Activated T-cell treated with anti-CD3 and anti-CD28 coated beads, Interleukin-2, amount 50 U/mL, for 4 hours (primary cell): ENCODE measurements around the gene CLCF1. TPM values are rescaled to one million over a fixed set of nuclear protein-coding genes. Genes with fewer than 3 reads are reported as not detected.

ENCODE experiments used
- ATAC-seq, 2 donors: fragments of 200-7000 bp; cut with Tn5 transposase; one replicate each; pipeline ENCODE4 v1.10.0; 2021
- DNase-seq: peaks from one replicate; pipeline ENCODE4 v3.0.0-alpha.2; 2020
- H3K27me3 Mint-ChIP-seq: one replicate; pipeline ENCODE4 v1.8.0; 2021; ENCODE audit warnings: low read depth, mixed read lengths
- H3K36me3 Mint-ChIP-seq: one replicate; pipeline ENCODE4 v1.8.0; 2022; ENCODE audit warnings: mixed read lengths; ENCODE audit not compliant: insufficient read depth
- H3K4me1 Mint-ChIP-seq: one replicate; pipeline ENCODE4 v1.8.0; 2021; ENCODE audit warnings: low read depth, mixed read lengths
- H3K4me3 Mint-ChIP-seq: one replicate; pipeline ENCODE4 v1.8.0; 2021; ENCODE audit warnings: mild to moderate bottlenecking, moderate library complexity, mixed read lengths
- H3K9me3 Mint-ChIP-seq: one replicate; pipeline ENCODE4 v1.8.0; 2021; ENCODE audit warnings: mixed read lengths
- total RNA-seq, 3 donors: library from RNA; stranded (reverse); gene quantifications; one replicate each; pipeline ENCODE4 v1.2.1, GENCODE V29; 2021

CLCF1 gene
- total RNA-seq, 3 donors from 2014 or later = 0.56 to 1.5 (median 1.4) TPM

DNA sequence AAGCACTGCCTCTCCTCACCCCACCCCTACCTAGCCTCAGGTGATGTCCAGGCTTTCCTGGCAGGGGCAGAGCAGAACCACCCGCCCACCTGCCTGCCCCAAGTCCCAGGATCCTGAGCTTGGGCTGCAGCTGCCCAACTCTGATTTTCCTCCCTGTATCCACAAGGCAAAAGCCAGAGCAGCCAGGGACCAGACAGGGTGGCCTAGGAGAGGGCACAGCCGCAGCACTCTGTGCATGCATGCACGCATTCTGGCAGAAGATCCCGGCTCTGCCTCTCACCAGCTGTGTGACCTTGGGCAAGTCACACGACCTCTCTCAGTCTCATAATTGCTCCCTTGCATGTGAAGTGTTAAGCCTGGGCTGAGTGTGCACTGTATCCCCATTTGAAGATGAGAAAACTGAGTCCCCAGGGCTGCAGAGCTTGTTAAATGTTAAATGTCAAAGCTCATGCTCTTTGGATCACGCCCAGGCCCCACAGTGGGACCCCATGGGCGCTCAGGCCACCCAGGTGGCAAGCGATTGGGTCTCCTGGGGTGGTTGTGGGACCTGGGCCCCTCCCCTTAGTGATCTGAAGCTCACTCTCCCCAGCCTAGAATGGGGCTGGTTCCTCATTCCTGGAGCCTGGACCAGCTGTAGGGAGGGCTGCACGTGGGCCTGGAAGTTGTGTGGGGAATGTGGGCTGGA lies 39.2 kb upstream of the CLCF1 start:
- Mint-ChIP-seq H3K9me3 (no peaks in the 10 kb centered on the region), H3K36me3 (no peaks in the 10 kb centered on the region), H3K4me1 (peaks cover 76% of the 10 kb centered on the region), H3K4me3 (no peak overlapping the region), H3K27me3 (no peaks in the 10 kb centered on the region)
- DNase-seq = no peak
- ATAC-seq = no peak

DNA sequence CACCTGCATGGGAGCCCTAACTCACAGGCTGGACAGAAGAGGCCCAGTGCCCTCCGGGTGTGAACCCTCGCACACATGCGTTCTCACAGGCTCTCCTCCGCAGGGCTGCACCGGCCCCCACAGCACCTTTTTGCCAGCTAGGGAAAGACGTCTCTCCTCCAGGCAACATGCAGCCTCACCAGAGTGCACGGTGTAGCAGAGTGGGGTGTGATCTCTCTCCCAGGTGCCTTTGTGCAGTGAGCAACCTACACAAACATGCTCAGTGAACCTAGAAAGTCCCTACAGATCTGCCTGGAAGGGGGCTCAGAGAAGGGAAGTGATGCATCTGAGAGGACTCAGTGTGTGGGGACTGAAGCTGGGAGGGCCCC lies 38.4 kb upstream of the CLCF1 start:
- DNase-seq = no peak
- Mint-ChIP-seq H3K27me3 (no peaks in the 10 kb centered on the region), H3K4me3 (no peak overlapping the region), H3K4me1 (peaks cover 79% of the 10 kb centered on the region), H3K36me3 (peaks cover 5% of the 10 kb centered on the region), H3K9me3 (no peaks in the 10 kb centered on the region)
- ATAC-seq = peak; percentile 15

DNA sequence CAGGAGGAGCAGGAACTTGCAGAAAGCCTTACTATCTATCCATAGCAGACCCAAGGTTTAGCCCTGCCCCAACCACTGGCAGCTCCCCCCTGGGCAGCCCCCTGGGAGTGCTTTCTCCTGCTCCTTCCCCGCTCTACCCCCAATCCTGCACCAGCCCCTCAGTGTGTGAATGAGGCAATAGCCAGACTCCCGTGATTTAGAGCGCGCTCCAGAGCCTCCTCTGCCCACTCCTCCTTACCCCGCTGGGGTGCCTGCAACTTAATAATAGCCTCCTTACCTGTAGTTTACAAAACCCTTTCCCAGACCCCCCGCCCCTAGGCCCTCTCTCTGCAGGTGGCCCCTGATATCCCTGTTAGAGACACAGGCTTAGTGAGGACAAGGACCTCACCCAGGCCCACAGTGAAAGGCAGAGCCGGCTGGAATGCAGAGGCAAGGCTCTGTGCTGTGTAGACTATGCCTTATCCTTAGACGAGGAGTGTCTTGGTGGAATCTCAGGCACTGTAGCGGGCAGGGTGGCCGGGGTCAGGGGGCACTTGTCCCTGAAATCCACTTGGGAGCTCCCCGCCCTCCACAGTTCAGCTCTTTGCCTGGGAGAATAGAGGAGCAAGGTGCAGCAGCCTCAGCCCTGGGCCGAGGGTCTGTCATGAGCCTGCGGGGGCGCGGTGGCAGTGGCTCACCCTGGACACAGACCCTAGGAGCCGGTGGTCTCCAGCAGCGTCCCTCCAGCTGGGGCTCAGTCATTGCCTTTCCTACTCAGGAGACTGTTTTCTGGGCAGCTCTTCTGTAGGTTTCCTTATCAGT lies 37.8 kb upstream of the CLCF1 start:
- Mint-ChIP-seq H3K27me3 (no peaks in the 10 kb centered on the region), H3K4me3 (no peak overlapping the region), H3K4me1 (peaks cover 79% of the 10 kb centered on the region), H3K36me3 (peaks cover 5% of the 10 kb centered on the region), H3K9me3 (no peaks in the 10 kb centered on the region)
- ATAC-seq (no peak), DNase-seq (no peak)

DNA sequence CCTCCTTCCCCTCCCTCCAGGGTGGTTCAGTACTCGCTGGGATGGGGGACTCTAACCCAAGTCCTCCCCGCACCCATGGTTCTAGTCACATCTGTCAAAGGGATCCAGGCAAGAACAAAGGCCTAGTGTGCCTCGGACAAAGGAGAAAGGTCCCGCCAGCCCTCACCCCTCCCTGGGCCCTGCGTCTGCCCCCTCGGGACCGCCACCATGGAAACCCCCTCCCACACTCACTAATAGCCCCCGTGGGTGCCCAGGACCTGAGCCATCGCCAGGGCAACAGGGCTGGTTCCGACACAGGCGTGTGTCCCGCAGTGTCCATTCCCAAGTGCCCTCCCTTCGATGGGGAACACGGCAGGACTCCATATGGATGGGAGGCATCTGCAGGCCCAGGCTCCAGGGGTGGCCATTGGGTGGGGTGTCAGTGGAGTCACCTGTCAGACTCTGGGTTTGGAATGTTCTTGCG lies 37.0 kb upstream of the CLCF1 start:
- peaks cover 82% of the 10 kb centered on the region for H3K4me1 Mint-ChIP-seq
- H3K36me3 Mint-ChIP-seq = peaks cover 5% of the 10 kb centered on the region
- peak overlapping the region; percentile 29 for H3K4me3 Mint-ChIP-seq
- H3K9me3 Mint-ChIP-seq = no peaks in the 10 kb centered on the region
- no peak for DNase-seq
- H3K27me3 Mint-ChIP-seq = no peaks in the 10 kb centered on the region
- no peak for ATAC-seq

DNA sequence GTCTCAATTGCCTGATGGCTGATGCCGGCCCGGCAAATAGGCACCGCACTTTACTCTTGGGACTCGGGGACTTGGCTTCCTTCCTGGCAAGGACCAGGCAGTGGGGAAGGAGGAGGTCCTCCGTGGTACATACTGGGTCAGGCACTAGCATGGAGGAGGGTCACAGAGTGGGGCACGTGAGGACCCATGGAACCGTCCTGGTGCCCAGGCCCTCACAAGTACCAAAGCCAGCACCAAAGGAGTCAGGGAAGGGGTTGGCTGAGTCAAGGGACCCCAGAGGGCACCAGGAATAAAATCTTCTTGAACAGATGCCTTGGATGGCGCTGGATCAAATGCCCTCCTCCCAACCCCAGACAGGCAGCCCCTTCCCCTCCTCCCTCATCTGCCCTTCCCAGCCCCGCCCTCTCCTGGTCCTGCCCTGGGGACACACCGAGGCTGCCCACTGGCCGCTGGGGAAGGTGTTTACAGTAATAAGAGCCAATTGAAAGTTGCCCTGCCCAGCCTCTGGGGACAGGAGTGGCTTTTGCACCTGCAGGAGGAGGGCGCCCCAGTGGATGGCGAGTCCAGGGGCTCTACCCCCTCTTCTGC lies 36.5 kb upstream of the CLCF1 start:
- Mint-ChIP-seq H3K4me1 (peaks cover 83% of the 10 kb centered on the region), H3K9me3 (no peaks in the 10 kb centered on the region), H3K27me3 (no peaks in the 10 kb centered on the region), H3K4me3 (peak overlapping the region; percentile 67), H3K36me3 (peaks cover 5% of the 10 kb centered on the region)
- DNase-seq (no peak), ATAC-seq (no peak)

DNA sequence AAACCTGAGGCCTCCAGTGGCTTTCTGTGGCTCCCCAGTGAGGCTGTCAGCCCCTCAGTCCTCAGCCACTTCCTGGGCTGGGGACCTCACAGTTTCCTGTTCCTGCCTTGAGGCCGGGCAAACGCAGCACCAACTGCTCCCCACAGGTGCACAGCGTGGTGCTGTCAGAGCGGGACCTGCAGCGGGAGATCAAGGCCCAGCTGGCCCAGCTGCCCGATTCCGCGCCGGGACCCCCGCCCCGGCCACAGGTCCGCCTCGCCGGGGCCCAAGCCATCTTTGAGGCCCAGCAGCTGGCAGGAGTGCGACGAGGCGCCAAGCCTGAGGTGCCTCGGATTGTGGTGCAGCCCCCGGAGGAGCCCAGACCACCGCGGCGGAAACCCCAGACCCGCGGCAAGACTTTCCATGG lies 35.9 kb upstream of the CLCF1 start:
- peak; percentile 46 for DNase-seq
- H3K4me1 Mint-ChIP-seq = peaks cover 88% of the 10 kb centered on the region
- H3K36me3 Mint-ChIP-seq = peaks cover 5% of the 10 kb centered on the region
- no peaks in the 10 kb centered on the region for H3K9me3 Mint-ChIP-seq
- peak; percentile 50 for ATAC-seq
- no peaks in the 10 kb centered on the region for H3K27me3 Mint-ChIP-seq
- H3K4me3 Mint-ChIP-seq = peak overlapping the region; percentile 11

DNA sequence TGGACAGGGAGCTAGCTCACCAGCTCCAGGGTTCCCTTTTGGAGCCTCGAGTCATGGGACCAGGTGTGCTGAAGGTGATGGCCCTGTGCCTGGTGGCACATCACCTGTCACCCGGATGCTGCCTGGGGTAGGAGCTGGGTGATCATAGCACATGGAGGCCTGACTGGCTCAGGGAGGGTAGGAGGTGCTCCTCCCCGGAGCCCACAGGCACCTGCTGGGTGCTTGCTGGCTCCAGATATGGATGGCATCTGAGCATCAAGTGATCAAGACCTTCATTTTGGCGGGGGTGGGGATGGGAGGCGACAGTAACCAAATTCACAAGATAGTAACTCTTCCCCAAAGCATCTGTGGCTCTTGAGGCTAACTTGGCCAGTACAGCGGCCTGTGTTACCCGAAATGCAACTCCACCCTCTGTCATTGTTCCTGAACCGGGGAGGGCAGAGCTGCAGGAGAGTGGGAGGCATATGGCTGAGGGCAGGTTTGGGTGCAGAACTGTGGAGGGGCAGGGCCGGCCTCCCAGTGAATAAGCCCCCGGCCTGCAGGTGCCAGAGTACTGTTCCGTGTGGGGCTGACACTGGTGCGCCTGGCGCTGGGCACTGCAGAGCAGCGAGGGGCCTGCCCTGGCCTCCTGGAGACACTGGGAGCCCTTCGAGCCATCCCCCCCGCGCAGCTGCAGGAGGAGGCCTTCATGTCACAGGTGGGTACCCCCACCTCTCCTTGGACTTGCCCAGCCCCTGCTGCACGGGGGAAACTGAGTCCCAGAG lies 35.2 kb upstream of the CLCF1 start:
- Mint-ChIP-seq H3K9me3 (no peaks in the 10 kb centered on the region), H3K4me3 (peak overlapping the region; percentile 88), H3K4me1 (peaks cover 90% of the 10 kb centered on the region), H3K36me3 (peaks cover 5% of the 10 kb centered on the region), H3K27me3 (no peaks in the 10 kb centered on the region)
- ATAC-seq = no peak
- DNase-seq = no peak

DNA sequence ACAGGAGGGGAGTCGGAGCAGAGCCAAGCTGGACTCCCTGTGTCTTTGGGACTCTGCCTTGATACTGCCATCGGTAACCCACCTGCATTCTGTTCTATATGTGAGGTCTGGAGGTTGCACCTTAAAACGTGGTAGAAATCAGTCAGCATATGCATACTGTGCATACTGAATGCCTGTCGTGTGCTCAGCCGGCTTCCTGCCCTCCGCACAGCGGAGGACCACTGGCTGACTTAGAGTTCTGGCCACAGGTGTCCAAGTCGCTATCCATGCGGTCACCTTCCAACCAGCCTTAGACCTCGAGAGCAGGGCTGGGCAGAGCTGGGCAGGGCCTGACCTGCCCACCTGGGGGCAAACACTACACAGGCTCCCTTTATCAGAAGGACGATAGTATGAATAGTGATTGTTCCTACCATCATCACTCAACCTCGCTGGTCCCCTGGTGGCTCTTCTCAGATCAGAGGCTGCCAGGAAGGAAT lies 34.3 kb upstream of the CLCF1 start:
- ATAC-seq = no peak
- peaks cover 89% of the 10 kb centered on the region for H3K4me1 Mint-ChIP-seq
- DNase-seq = no peak
- peaks cover 5% of the 10 kb centered on the region for H3K36me3 Mint-ChIP-seq
- H3K27me3 Mint-ChIP-seq = no peaks in the 10 kb centered on the region
- H3K9me3 Mint-ChIP-seq = no peaks in the 10 kb centered on the region
- peak overlapping the region; percentile 88 for H3K4me3 Mint-ChIP-seq

DNA sequence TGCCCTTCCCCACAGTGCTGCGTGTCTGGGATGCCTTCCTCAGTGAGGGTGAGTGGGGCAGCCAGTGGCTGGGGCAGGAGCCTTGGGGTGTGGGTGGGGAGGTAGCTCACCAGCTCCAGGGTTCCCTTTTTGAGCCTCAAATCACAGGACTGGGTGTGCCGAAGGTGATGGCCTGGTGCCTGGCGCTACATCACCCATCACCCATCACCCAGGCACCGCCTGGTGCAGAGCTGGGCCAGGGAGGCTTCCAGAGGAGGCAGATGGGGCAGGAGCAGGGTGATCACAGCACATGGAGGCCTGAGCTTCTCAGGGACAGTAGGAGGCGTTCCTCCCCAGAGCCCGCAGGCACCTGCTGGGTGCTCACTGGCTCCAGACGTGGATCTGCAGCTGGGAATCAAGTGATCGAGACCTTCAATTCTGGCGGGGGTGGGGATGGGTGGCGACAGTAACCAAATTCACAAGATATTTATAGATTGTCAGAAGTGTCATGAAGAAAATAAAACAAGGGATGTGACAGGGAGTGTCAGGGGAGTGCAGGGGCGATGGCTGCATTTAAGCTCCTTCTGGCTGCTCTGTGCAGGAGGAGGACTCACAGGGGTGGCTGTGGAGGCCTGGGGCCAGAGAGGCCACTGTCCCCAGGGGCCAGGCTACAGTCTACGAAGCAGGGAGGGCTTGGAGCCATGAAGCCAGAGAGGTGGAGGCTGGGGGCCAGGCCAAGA lies 33.7 kb upstream of the CLCF1 start:
- Mint-ChIP-seq H3K9me3 (no peaks in the 10 kb centered on the region), H3K4me1 (peaks cover 88% of the 10 kb centered on the region), H3K36me3 (peaks cover 5% of the 10 kb centered on the region), H3K4me3 (peak overlapping the region; percentile 88), H3K27me3 (no peaks in the 10 kb centered on the region)
- DNase-seq (no peak), ATAC-seq (peak; percentile 6)

DNA sequence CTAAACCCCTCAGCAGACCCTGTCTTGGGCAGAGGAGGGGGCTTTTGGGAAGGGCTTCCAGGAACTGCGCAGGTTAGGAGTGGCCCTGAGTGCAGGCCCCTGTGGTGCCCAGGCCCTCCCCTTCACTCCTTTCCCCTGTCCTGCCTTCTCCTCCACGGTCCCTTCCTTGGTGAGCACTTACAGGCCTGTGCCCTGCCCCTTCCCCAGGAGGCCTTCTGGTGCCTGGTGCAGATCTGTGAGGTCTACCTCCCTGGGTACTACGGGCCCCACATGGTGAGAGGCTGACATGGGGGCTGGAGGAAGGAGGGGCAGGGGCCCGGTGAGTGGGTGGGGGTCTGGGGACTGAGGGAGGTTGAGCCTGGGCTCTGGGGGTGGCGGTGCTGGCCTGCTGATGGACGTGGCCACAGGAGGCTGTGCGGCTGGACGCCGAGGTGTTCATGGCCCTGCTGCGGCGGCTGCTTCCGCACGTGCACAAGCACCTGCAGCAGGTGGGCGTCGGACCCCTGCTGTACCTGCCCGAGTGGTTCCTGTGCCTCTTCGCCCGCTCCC lies 33.1 kb upstream of the CLCF1 start:
- no peaks in the 10 kb centered on the region for H3K9me3 Mint-ChIP-seq
- DNase-seq (no peak), ATAC-seq (no peak)
- H3K4me1 Mint-ChIP-seq = peaks cover 82% of the 10 kb centered on the region
- H3K4me3 Mint-ChIP-seq = peak overlapping the region; percentile 88
- H3K36me3 Mint-ChIP-seq = peaks cover 5% of the 10 kb centered on the region
- no peaks in the 10 kb centered on the region for H3K27me3 Mint-ChIP-seq

DNA sequence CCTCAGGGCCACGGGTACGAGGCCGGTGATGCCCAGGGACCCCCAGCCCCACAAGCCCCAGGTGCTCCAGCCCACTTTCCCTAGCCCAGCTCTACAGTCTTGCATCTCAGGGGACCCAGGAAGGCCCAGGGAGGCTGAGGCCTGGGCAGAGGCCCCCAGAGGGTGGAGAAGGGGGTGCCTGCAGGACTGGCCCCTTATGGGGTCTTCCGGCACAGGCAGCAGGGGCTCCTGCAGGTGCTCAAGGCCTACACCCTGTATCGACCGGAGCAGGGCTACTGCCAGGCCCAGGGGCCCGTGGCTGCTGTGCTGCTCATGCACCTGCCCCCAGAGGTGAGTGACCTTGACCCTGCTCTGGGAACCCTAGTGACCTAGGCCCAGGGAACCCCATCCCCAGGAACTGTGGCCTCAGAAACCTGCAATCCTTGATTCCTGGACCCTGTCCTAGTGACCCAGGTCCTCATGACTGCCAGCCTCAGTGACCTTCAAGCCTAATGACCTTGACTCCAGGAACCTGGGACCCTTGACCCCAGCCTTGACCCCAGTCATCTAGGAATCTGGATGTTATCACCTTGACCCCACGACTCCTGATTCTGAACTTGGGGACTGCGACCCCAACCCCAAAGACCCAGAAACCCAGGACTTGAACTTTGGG lies 32.4 kb upstream of the CLCF1 start:
- Mint-ChIP-seq H3K27me3 (no peaks in the 10 kb centered on the region), H3K36me3 (peaks cover 5% of the 10 kb centered on the region), H3K4me3 (peak overlapping the region; percentile 88), H3K9me3 (no peaks in the 10 kb centered on the region), H3K4me1 (peaks cover 78% of the 10 kb centered on the region)
- ATAC-seq = no peak
- no peak for DNase-seq

DNA sequence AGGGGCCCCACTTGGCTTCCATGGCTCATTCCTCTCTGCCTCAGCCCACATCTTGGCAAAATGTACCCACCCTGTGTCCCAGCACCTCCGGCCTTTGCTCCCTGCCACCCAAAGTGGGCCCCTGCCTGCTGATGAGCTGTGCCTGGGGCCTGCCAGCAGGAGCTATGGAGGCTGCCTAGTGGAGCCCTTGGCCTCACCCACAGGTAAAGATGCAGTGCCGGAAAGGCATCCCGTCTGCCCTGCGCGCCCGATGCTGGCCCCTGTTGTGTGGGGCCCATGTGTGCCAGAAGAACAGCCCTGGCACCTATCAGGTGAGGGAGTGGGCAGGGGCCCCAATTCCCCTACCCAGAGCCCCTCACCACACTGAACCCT lies 31.8 kb upstream of the CLCF1 start:
- peak; percentile 7 for DNase-seq
- H3K9me3 Mint-ChIP-seq = no peaks in the 10 kb centered on the region
- peaks cover 5% of the 10 kb centered on the region for H3K36me3 Mint-ChIP-seq
- H3K4me3 Mint-ChIP-seq = peak overlapping the region; percentile 88
- H3K4me1 Mint-ChIP-seq = peaks cover 78% of the 10 kb centered on the region
- no peaks in the 10 kb centered on the region for H3K27me3 Mint-ChIP-seq
- no peak for ATAC-seq

DNA sequence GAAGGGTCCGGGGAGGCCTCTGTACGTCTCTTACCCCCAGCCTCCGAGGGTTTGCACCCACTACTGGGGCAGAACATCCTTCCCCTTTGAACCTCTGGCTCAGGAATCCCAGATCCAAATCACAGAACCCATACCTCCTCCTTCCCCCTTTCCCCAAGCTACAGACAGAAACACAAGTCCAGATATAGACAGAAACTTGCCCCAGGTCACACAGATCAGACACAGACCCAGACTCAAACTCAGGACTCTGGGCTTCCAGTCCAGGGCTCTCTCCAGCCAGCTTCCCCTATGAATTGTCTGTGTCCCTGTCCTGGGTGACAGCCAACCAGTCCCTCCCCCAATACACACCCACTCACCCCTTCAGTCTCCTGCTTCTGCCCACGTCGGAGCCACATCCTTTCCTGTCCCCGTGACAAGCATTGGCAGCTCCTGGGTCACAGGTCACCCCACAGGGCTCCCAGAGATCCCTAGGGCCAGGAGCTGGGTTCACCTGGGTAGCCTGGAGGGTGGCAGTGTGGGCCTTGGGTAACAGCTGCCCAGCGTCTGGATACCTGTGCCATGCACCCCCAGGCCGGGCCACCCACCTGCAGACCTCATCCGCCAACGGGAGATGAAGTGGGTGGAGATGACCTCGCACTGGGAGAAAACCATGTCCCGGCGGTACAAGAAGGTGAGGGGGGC lies 31.3 kb upstream of the CLCF1 start:
- H3K27me3 Mint-ChIP-seq = no peaks in the 10 kb centered on the region
- peak overlapping the region; percentile 88 for H3K4me3 Mint-ChIP-seq
- H3K4me1 Mint-ChIP-seq = peaks cover 74% of the 10 kb centered on the region
- H3K9me3 Mint-ChIP-seq = no peaks in the 10 kb centered on the region
- H3K36me3 Mint-ChIP-seq = peaks cover 5% of the 10 kb centered on the region
- ATAC-seq (no peak), DNase-seq (peak; percentile 44)
